Endothelial cell of umbilical vein (primary cell): ENCODE data around the gene KIFC3.

ENCODE experiments used
- CTCF ChIP-seq, 2 donors: IDR thresholded peaks; 1 replicate in 1 of 2; 2 replicates in 1 of 2; pipeline ENCODE4 v1.5.1; 2011; ENCODE audit warnings: low read length in 2 of 2, mild to moderate bottlenecking in 2 of 2, moderate library complexity in 2 of 2, control low read depth in 1 of 2, inconsistent platforms in 1 of 2, low read depth in 1 of 2; ENCODE audit not compliant: insufficient read depth in 1 of 2; ENCODE audit errors: extremely low read depth in 1 of 2
- EZH2 ChIP-seq: IDR thresholded peaks from 2 replicates; pipeline ENCODE4 v1.6.1; 2012; ENCODE audit warnings: borderline replicate concordance, low read depth, mild to moderate bottlenecking, moderate library complexity, low read length, inconsistent platforms; ENCODE audit not compliant: severe bottlenecking
- FOS ChIP-seq: IDR thresholded peaks from 2 replicates; pipeline ENCODE4 v1.6.1; 2011; ENCODE audit warnings: mild to moderate bottlenecking, low read length, moderate library complexity, borderline replicate concordance; ENCODE audit not compliant: insufficient read depth
- GATA2 ChIP-seq: IDR thresholded peaks from 2 replicates; pipeline ENCODE4 v1.7.0; 2011; ENCODE audit warnings: low read depth, mild to moderate bottlenecking, moderate library complexity, mixed read lengths, low read length; ENCODE audit not compliant: insufficient read length, insufficient read depth
- JUN ChIP-seq: IDR thresholded peaks from 2 replicates; pipeline ENCODE4 v1.6.1; 2011; ENCODE audit warnings: borderline replicate concordance, low read depth; ENCODE audit not compliant: insufficient read length, insufficient read depth
- MAX ChIP-seq: IDR thresholded peaks from 2 replicates; pipeline ENCODE4 v1.6.1; 2011; ENCODE audit not compliant: insufficient read depth, insufficient read length
- MYC ChIP-seq: IDR thresholded peaks from one replicate; pipeline ENCODE4 v1.6.1; 2011; ENCODE audit warnings: mild to moderate bottlenecking, low read depth, low read length
- POLR2A ChIP-seq: IDR thresholded peaks from 2 replicates; pipeline ENCODE4 v1.6.1; 2012; ENCODE audit warnings: low read depth, mild to moderate bottlenecking, control low read depth, low read length
- POLR2AphosphoS5 ChIP-seq: IDR thresholded peaks from 2 replicates; pipeline ENCODE4 v1.6.1; 2012; ENCODE audit warnings: low read depth, mild to moderate bottlenecking, control low read depth, low read length, moderate library complexity; ENCODE audit not compliant: insufficient read depth

- TF ChIP-seq CTCF (IDR thresholded peaks at IDR 0.05; ENCODE audit: extremely low read depth in 1 of 2, insufficient read depth in 1 of 2, low read depth in 1 of 2, low read length in 2 of 2) (no peak), POLR2AphosphoS5 (no peak), POLR2A (no peak), FOS (no peak), EZH2 (no peak), MAX (no peak), JUN (no peak), MYC (no peak), GATA2 (no peak)
Measured at GRCh38 chr16:57823836-57824235, 21.5 kb upstream of the KIFC3 start.
